LNCaP clone FGC (cell line): ENCODE results near the gene VRK2.

Experiments
- DNase-seq: peaks from one replicate; pipeline ENCODE4 v3.0.0-alpha.2; 2011; ENCODE audit warnings: low read depth
- H3K4me3 ChIP-seq: 2 replicates; pipeline ENCODE4 v1.5.1; 2011; ENCODE audit warnings: mild to moderate bottlenecking, low read depth, low read length, control low read depth
- CTCF ChIP-seq: IDR thresholded peaks from 2 replicates; pipeline ENCODE4 v1.5.1; 2012; ENCODE audit warnings: mild to moderate bottlenecking; ENCODE audit not compliant: control insufficient read depth, insufficient read depth; ENCODE audit errors: extremely low read depth

VRK2 gene

GRCh38 chr2:58046585-58047372 lies at the start of gene VRK2:
VRK2 (plus strand) TSS chr2:58046806; CDS start chr2:58048832, 2,026 bp downstream.
- H3K4me3 ChIP-seq: peak within 1 kb of the TSS; percentile 66
- TF ChIP-seq CTCF: 0 out of 2 replicates have a peak, but pooled peaks have one; percentile 4
- peak; percentile 72 for DNase-seq

DNA sequence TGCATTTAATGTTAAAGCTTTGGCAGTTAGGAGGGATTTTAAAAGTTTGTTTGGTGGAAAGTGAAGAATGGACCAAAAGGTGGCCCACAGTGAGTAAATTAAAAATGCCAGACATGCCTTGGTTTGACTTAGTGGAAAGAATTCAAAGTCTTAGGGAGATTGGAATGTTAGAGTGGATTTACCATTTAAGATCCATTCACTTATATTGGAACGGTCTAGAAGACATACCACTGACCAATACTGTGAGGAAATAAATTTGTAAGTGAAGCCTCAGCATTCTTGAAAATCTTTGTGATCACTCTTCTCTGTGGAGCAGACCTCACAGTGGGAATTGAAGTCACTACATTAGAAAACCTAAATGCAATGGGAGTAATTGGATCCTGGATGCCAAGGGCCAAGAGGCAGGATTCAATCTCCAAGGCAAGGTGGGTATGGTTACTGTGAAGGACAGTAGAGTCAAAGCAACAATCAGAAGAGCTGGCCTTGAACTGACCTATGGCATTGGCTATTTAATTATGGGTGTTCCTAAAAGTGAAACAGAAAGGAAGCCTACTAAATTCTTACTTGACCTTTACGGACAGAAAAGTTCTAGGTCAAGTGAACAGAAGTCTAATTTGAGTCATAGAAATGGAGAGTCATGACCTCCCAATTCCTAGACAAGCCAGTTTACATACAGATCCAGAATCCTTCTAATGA lies 40.2 kb upstream of the VRK2 start:
- no peak for TF ChIP-seq CTCF
- no peak overlapping the region for H3K4me3 ChIP-seq
- no peak for DNase-seq

DNA sequence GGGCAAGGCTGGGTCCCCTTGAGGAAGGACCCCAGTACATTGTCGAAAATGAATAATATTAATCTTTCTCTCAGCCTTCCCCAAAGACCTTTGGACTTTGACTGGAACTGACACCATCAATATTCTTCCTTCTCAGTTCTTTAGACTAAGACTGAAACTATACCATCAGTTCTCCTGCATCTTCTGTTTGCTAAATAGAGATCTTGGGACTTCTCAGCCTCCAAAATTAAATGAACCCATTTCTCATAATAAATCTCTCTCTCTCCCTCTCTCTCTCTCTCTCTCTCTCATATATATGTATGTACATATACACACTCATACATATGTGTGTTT lies 39.7 kb upstream of the VRK2 start:
- TF ChIP-seq CTCF: no peak
- no peak for DNase-seq
- no peak overlapping the region for H3K4me3 ChIP-seq

- H3K4me3 ChIP-seq: no peak overlapping the region
- TF ChIP-seq CTCF: no peak
- no peak for DNase-seq
Measured at GRCh38 chr2:58010599-58010998, 36.0 kb upstream of the VRK2 start.

DNA sequence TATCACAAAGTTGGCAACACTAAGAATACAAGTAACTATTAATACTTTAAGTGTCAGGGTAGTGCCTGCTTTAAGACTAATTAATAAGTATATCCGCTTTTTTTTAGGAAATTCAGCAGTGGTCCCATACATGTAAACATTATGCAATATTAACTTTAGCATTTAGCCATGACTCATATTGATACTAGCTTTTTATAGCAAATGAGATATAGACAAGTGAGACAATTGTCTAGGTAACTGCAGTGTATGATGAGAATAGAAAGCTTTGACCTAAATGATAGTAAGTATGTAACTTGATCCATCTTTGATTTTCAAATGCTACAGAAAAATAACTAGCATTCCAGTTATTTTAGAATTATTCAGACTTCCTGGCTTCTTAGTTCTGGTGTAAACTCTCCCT lies 27.4 kb upstream of the VRK2 start:
- no peak for DNase-seq
- no peak overlapping the region for H3K4me3 ChIP-seq
- no peak for TF ChIP-seq CTCF

DNA sequence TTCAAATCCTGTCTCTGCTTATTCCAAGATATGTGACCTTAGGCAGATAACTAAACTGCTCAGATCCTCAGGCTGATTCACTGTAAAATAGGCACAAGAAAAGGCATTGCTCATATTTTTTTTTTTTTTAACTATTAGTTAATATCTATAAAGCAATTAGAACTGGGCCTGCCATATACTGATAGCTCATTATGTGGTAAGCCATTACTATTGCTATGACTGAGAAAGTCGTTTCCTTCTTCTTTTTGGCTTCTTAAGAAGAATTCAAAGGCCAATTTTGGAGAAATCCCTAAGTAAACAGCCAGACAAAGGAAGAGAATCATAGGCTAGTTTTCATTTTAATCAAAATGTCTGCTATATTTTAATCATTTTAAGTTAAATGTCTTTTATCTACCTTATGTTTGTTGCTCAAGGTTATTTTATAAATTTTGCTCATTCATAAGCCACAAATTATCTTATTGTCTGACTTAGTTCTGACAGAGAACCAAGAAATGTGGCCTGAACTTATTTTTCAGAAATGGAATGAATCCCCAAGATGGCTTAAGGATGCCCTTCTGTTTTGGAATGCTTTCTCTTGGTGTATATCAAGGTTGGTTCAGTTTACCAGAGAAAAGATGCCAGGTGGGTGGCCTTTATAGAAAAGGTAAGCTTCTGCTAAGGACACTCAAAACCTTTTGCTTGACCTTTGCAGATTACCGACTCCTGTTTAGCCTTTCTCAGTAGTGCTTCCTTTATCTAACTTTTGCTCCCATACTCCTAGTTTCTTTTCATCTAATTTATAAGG lies 21.3 kb upstream of the VRK2 start:
- TF ChIP-seq CTCF: no peak
- H3K4me3 ChIP-seq: no peak overlapping the region
- DNase-seq: no peak
